Neural progenitor cell (in vitro differentiated cells): ENCODE results near the gene SSR4. TPM values are rescaled to one million over a fixed set of nuclear protein-coding genes. Genes with fewer than 3 reads are reported as not detected.

ENCODE experiments used
- DNase-seq: peaks from one replicate; pipeline ENCODE4 v3.0.0-alpha.2; 2016; ENCODE audit warnings: low spot score
- H2AFZ ChIP-seq: fragments of 200-600 bp; sonication (generic); replicated peaks from 2 replicates; pipeline ENCODE4 v1.6.1; 2016; ENCODE audit warnings: antibody characterized with exemption
- H3F3A ChIP-seq: fragments of 200-600 bp; sonication (generic); 2 replicates; pipeline ENCODE4 v1.6.1; 2016; ENCODE audit warnings: antibody characterized with exemption, low read depth
- H3K27ac ChIP-seq: fragments of 200-600 bp; sonication (generic); 2 replicates; pipeline ENCODE4 v1.5.1; 2016; ENCODE audit warnings: mild to moderate bottlenecking
- H3K27me3 ChIP-seq: fragments of 200-600 bp; sonication (generic); 2 replicates; pipeline ENCODE4 v1.6.1; 2016; ENCODE audit warnings: mild to moderate bottlenecking, moderate library complexity
- H3K36me3 ChIP-seq: fragments of 200-600 bp; sonication (generic); 2 replicates; pipeline ENCODE4 v1.5.1; 2016
- H3K4me1 ChIP-seq: fragments of 200-600 bp; sonication (generic); 2 replicates; pipeline ENCODE4 v1.6.1; 2016; ENCODE audit warnings: mixed run types
- H3K4me2 ChIP-seq: fragments of 200-600 bp; sonication (generic); 2 replicates; pipeline ENCODE4 v1.6.1; 2016
- H3K4me3 ChIP-seq: fragments of 200-600 bp; sonication (generic); 2 replicates; pipeline ENCODE4 v1.5.1; 2016
- H3K79me2 ChIP-seq: fragments of 200-600 bp; sonication (generic); 2 replicates; pipeline ENCODE4 v1.6.1; 2016; ENCODE audit warnings: low read depth
- H3K9ac ChIP-seq: fragments of 200-600 bp; sonication (generic); 2 replicates; pipeline ENCODE4 v1.6.1; 2016
- H3K9me3 ChIP-seq: fragments of 200-600 bp; sonication (generic); 2 replicates; pipeline ENCODE4 v1.5.1; 2016; ENCODE audit warnings: low read depth
- H4K20me1 ChIP-seq: fragments of 200-600 bp; sonication (generic); 2 replicates; pipeline ENCODE4 v1.6.1; 2016; ENCODE audit warnings: low read depth
- H3K27ac Mint-ChIP-seq: 3 replicates; pipeline ENCODE4 v1.8.0; 2021; ENCODE audit warnings: mixed read lengths
- H3K27me3 Mint-ChIP-seq: 2 replicates; pipeline ENCODE4 v1.8.0; 2022; ENCODE audit warnings: low read depth, mild to moderate bottlenecking, inconsistent platforms, moderate library complexity, mixed read lengths; ENCODE audit not compliant: insufficient read depth
- H3K36me3 Mint-ChIP-seq: 3 replicates; pipeline ENCODE4 v1.8.0; 2021; ENCODE audit warnings: mixed read lengths
- H3K4me1 Mint-ChIP-seq: 3 replicates; pipeline ENCODE4 v1.8.0; 2021; ENCODE audit warnings: mixed read lengths
- H3K4me3 Mint-ChIP-seq: 3 replicates; pipeline ENCODE4 v1.8.0; 2021; ENCODE audit warnings: mild to moderate bottlenecking, moderate library complexity, mixed read lengths
- H3K9me3 Mint-ChIP-seq: 3 replicates; pipeline ENCODE4 v1.8.0; 2020; ENCODE audit warnings: mixed read lengths
- CTCF ChIP-seq: fragments of 200-600 bp; sonication (generic); IDR thresholded peaks from 2 replicates; pipeline ENCODE4 v1.5.1; 2017; ENCODE audit warnings: antibody characterized with exemption, mild to moderate bottlenecking
- EZH2 ChIP-seq: fragments of 200-600 bp; sonication (generic); IDR thresholded peaks from 2 replicates; pipeline ENCODE4 v1.6.1; 2017; ENCODE audit warnings: antibody characterized with exemption, mild to moderate bottlenecking, moderate library complexity
- EZH2phosphoT487 ChIP-seq: fragments of 200-600 bp; sonication (generic); IDR thresholded peaks from 2 replicates; pipeline ENCODE4 v1.6.1; 2017; ENCODE audit warnings: antibody characterized with exemption
- total RNA-seq: library from RNA; depleted of rRNA; stranded (reverse); fragments of >200 nt; gene quantifications from 2 replicates; pipeline ENCODE4 v1.2.3, GENCODE V29; 2015; ENCODE audit warnings: low replicate concordance

The SSR4 gene
- total RNA-seq, 1 donor from 2014 or later: 58.4 TPM

GRCh38 chrX:153776611-153777045, 17.8 kb upstream of the SSR4 start:
- Histone ChIP-seq H3K36me3 (no peaks in the 10 kb centered on the region), H3K4me3 (no peak overlapping the region), H3K4me2 (no peak overlapping the region), H3K27me3 (no peaks in the 10 kb centered on the region), H3K9ac (no peak overlapping the region), H3K9me3 (no peaks in the 10 kb centered on the region), H3K4me1 (no peaks in the 10 kb centered on the region), H3K79me2 (no peaks in the 10 kb centered on the region), H3F3A (no peaks in the 10 kb centered on the region), H2AFZ (no peak overlapping the region), H3K27ac (no peak overlapping the region), H4K20me1 (no peaks in the 10 kb centered on the region)
- no peak for TF ChIP-seq EZH2phosphoT487
- TF ChIP-seq EZH2: no peak
- TF ChIP-seq CTCF: no peak
- Mint-ChIP-seq H3K4me1 (peaks cover 8% of the 10 kb centered on the region), H3K27ac (no peak overlapping the region), H3K36me3 (no peaks in the 10 kb centered on the region), H3K9me3 (peaks cover 4% of the 10 kb centered on the region), H3K4me3 (no peak overlapping the region), H3K27me3 (peaks cover 2% of the 10 kb centered on the region)
- no peak for DNase-seq

- Histone ChIP-seq H2AFZ (no peak overlapping the region), H4K20me1 (no peaks in the 10 kb centered on the region), H3K27me3 (no peaks in the 10 kb centered on the region), H3K27ac (no peak overlapping the region), H3K4me2 (no peak overlapping the region), H3K79me2 (no peaks in the 10 kb centered on the region), H3K4me3 (no peak overlapping the region), H3K36me3 (no peaks in the 10 kb centered on the region), H3F3A (no peaks in the 10 kb centered on the region), H3K9me3 (no peaks in the 10 kb centered on the region), H3K9ac (no peak overlapping the region), H3K4me1 (no peaks in the 10 kb centered on the region)
- Mint-ChIP-seq H3K4me3 (no peak overlapping the region), H3K36me3 (no peaks in the 10 kb centered on the region), H3K4me1 (peaks cover 8% of the 10 kb centered on the region), H3K27me3 (peaks cover 2% of the 10 kb centered on the region), H3K9me3 (peaks cover 4% of the 10 kb centered on the region), H3K27ac (no peak overlapping the region)
- TF ChIP-seq EZH2 (no peak), EZH2phosphoT487 (no peak), CTCF (no peak)
- DNase-seq: no peak
Observed at GRCh38 chrX:153777261-153778090, 17.0 kb upstream of the SSR4 start.

GRCh38 chrX:153778181-153778580, 16.3 kb upstream of the SSR4 start:
- no peaks in the 10 kb centered on the region for H3K27me3 ChIP-seq
- peaks cover 4% of the 10 kb centered on the region for H3K9me3 Mint-ChIP-seq
- no peak overlapping the region for H3K27ac ChIP-seq
- no peak for DNase-seq
- TF ChIP-seq EZH2phosphoT487 (no peak), CTCF (no peak), EZH2 (no peak)
- no peaks in the 10 kb centered on the region for H3K9me3 ChIP-seq
- H3K27ac Mint-ChIP-seq: no peak overlapping the region
- H3K4me3 Mint-ChIP-seq: no peak overlapping the region
- no peaks in the 10 kb centered on the region for H3K4me1 ChIP-seq
- no peaks in the 10 kb centered on the region for H3K36me3 Mint-ChIP-seq
- no peak overlapping the region for H3K9ac ChIP-seq
- no peaks in the 10 kb centered on the region for H4K20me1 ChIP-seq
- no peaks in the 10 kb centered on the region for H3F3A ChIP-seq
- H3K4me2 ChIP-seq: no peak overlapping the region
- no peak overlapping the region for H3K4me3 ChIP-seq
- peaks cover 2% of the 10 kb centered on the region for H3K27me3 Mint-ChIP-seq
- no peaks in the 10 kb centered on the region for H3K36me3 ChIP-seq
- H2AFZ ChIP-seq: no peak overlapping the region
- H3K4me1 Mint-ChIP-seq: peaks cover 8% of the 10 kb centered on the region
- H3K79me2 ChIP-seq: no peaks in the 10 kb centered on the region
